ENCODE measurements around the gene PTPRH. TPM values are rescaled to one million over a fixed set of nuclear protein-coding genes. Genes with fewer than 3 reads are reported as not detected.

The PTPRH gene
- total and polyA plus RNA-seq, 9 of the 15 experiments (the other 6 are each of a cell fraction or from before 2014, with no cell fraction given) = 0.87 to 34.3 (median 22.7) TPM

GRCh38 chr19:55253842-55254624 lies 44.7 kb upstream of the PTPRH start:
- BruUV-seq (replicated peaks) = no TSS peak
- in situ Hi-C loops (cut with MboI) = no loop called here
- intact Hi-C loops (cut with micrococcal nuclease) = no loop called here
- Histone ChIP-seq H3K36me3 (ENCODE audit: control insufficient read depth, insufficient read depth, low read length) (peaks cover 73% of the 10 kb centered on the region), H3K9me3 (replicated peaks; ENCODE audit: control insufficient read depth, insufficient read depth, low read depth, low read length) (no peaks in the 10 kb centered on the region), H3K9ac (ENCODE audit: insufficient read depth in 1 of 2, low read depth in 2 of 2, low read length in 2 of 2) (peak overlapping the region in 1 of 2 experiments; percentile 80; a peak in 2 of 4 replicates), H4K20me1 (replicated peaks; ENCODE audit: control insufficient read depth, insufficient read depth, low read length) (peaks cover 67% of the 10 kb centered on the region), H3K27ac (ENCODE audit: extremely low read depth, low read depth, low read length) (peak overlapping the region; percentile 20; the same call in 1 of the 3 replicates), H3K4me1 (replicated peaks in 1 of 2; ENCODE audit: control insufficient read depth in 2 of 2, insufficient read depth in 2 of 2, low read length in 2 of 2) (peaks cover 27 to 54% of the 10 kb centered on the region in 2 experiments; a peak in 4 of 5 replicates), H3K4me2 (ENCODE audit: insufficient read depth, low read length) (no peak overlapping the region), H3K9me1 (ENCODE audit: control insufficient read depth, insufficient read depth, low read length) (peaks cover 9% of the 10 kb centered on the region), H3K79me2 (ENCODE audit: control insufficient read depth, insufficient read depth, low read length) (peaks cover 98% of the 10 kb centered on the region), H3K4me3 (no peak overlapping the region), H3K27me3 (ENCODE audit: control insufficient read depth in 2 of 2, insufficient read depth in 2 of 2, low read length in 2 of 2) (no peaks in the 10 kb centered on the region), H2AFZ (ENCODE audit: low read depth, low read length) (no peak overlapping the region)
- ChIA-PET CTCF (ENCODE audit: low intra/inter-chr PET ratio) (no interaction called here), POLR2A (interaction anchor here (0.9 to 2.1 kb wide), 6 partner anchors 8 to 38 kb away, joined by 3 to 6 read pairs (median 4); no protein-coding TSS in a partner anchor)
- FAIRE-seq (no peak), DNase-seq (ENCODE audit: extremely low read depth in 1 of 4, low spot score in 3 of 4) (no peak), ATAC-seq (no peak)
- TF ChIP-seq POLR2G (IDR thresholded peaks at IDR 0.05; ENCODE audit: low read depth, low read length) (peak; percentile 23; the same call in 1 of the 2 replicates), HMGXB4 (CRISPR knock-in tag; IDR thresholded peaks at IDR 0.05) (no peak), ZBTB33 (CRISPR knock-in tag; IDR thresholded peaks at IDR 0.05) (peak; percentile 89), SPI1 (IDR thresholded peaks at IDR 0.05; ENCODE audit: borderline replicate concordance, low read depth, low read length) (peak; percentile 14; the same call in 1 of the 2 replicates), RBFOX2 (IDR thresholded peaks at IDR 0.05; ENCODE audit: low read depth, low read length) (peak; percentile 53; the same call in 1 of the 2 replicates), EGR1 (conservative IDR thresholded peaks at IDR 0.05) (no peak)
- WGBS (ENCODE audit: insufficient coverage, low coverage, missing lambda C conversion rate) = 89% methylated on average over 23 of the region's 23 CpGs

Data from K562 (cell line).